ENCODE measurements around the gene KERA. TPM values are rescaled to one million over a fixed set of nuclear protein-coding genes. Genes with fewer than 3 reads are reported as not detected.

The KERA gene
- total RNA-seq, 1 experiment from 2014 or later, result not detected

GRCh38 chr12:91058786-91059185, 962 bp upstream of the KERA start:
- H2AK5ac ChIP-seq (ENCODE audit: insufficient read length, low read length), result no peak overlapping the region
- no peaks in the 10 kb centered on the region for H3K4me1 ChIP-seq (ENCODE audit: insufficient read depth, low read length)
- no peak overlapping the region for H3K56ac ChIP-seq (ENCODE audit: insufficient read length, low read depth, low read length)
- H3K23ac ChIP-seq (ENCODE audit: insufficient read length, low read depth, low read length), result no peak overlapping the region
- H3K27ac Mint-ChIP-seq, result no peak overlapping the region
- no peaks in the 10 kb centered on the region for H3K36me3 Mint-ChIP-seq (ENCODE audit: insufficient read depth in 1 of 3, low read depth in 3 of 3)
- no peaks in the 10 kb centered on the region for H3K79me2 ChIP-seq (ENCODE audit: insufficient read depth, low read length)
- DNase-seq, result no peak
- no peak overlapping the region for H3K14ac ChIP-seq (ENCODE audit: insufficient read depth, low read length)
- no peak overlapping the region for H3K4ac ChIP-seq (ENCODE audit: low read depth, low read length)
- H4K20me1 ChIP-seq (ENCODE audit: control insufficient read depth, insufficient read depth, insufficient read length), result no peaks in the 10 kb centered on the region
- no peak overlapping the region for H2BK12ac ChIP-seq (ENCODE audit: insufficient read length, low read depth, low read length)
- H3K27me3 Mint-ChIP-seq (ENCODE audit: low read depth), result no peaks in the 10 kb centered on the region
- H3K9me3 Mint-ChIP-seq, result no peaks in the 10 kb centered on the region
- no peak overlapping the region for H2BK15ac ChIP-seq (ENCODE audit: low read depth, low read length)
- no peaks in the 10 kb centered on the region for H3K4me1 Mint-ChIP-seq
- no peak overlapping the region for H3K4me2 ChIP-seq (ENCODE audit: insufficient read depth, insufficient read length, low read length)
- H3T11ph ChIP-seq (ENCODE audit: low read length), result no peak overlapping the region
- no peak overlapping the region for H3K4me3 Mint-ChIP-seq
- H3K79me1 ChIP-seq (ENCODE audit: insufficient read depth, low read depth, low read length, poor library complexity, severe bottlenecking), result no peaks in the 10 kb centered on the region
- H4K91ac ChIP-seq (ENCODE audit: insufficient read length, low read depth, low read length), result no peak overlapping the region
- H2BK20ac ChIP-seq (ENCODE audit: low read depth, low read length, poor library complexity, severe bottlenecking), result no peak overlapping the region
- H3K27me3 ChIP-seq (ENCODE audit: insufficient read depth, low read length), result no peaks in the 10 kb centered on the region
- H3K23me2 ChIP-seq (ENCODE audit: insufficient read length, low read depth, low read length, poor library complexity, severe bottlenecking), result no peaks in the 10 kb centered on the region
- no CpG with 5 or more reads among the region's 1 CpG for whole genome bisulfite sequencing (ENCODE audit: extremely low coverage, insufficient read length, low lambda C conversion rate)
- no peak for TF ChIP-seq CTCF (conservative IDR thresholded peaks at IDR 0.05)
- H2AFZ ChIP-seq (ENCODE audit: low read length), result no peak overlapping the region
- no peak overlapping the region for H4K8ac ChIP-seq (replicated peaks; ENCODE audit: insufficient read length, low read depth, low read length)
- no peak overlapping the region for H3K18ac ChIP-seq (ENCODE audit: insufficient read length, low read depth, low read length)
- H3K9me3 ChIP-seq (ENCODE audit: control insufficient read depth, low read depth, low read length), result no peaks in the 10 kb centered on the region
- no peak overlapping the region for H3K27ac ChIP-seq (ENCODE audit: insufficient read length, low read depth, low read length)
- H2BK120ac ChIP-seq (ENCODE audit: low read depth, low read length, poor library complexity, severe bottlenecking), result no peak overlapping the region
- no peak overlapping the region for H4K5ac ChIP-seq (ENCODE audit: insufficient read length, low read depth, low read length)
- no peak overlapping the region for H2BK5ac ChIP-seq (ENCODE audit: insufficient read length, low read length)
- no peak overlapping the region for H3K9ac ChIP-seq (ENCODE audit: extremely low read depth, insufficient read length, low read length)

Data from H9 (cell line).